ENCODE results near the gene IGSF21.

Gene IGSF21

GRCh38 chr1:18203645-18204044, 96.0 kb downstream of the IGSF21 start:
- H3K4me3 ChIP-seq (ENCODE audit: low read depth, low read length): no peak overlapping the region

- H3K4me3 ChIP-seq (ENCODE audit: low read depth, low read length): no peak overlapping the region
Measured at GRCh38 chr1:18204575-18204974, 97.0 kb downstream of the IGSF21 start.

- H3K4me3 ChIP-seq (ENCODE audit: low read depth, low read length): no peak overlapping the region
Measured at GRCh38 chr1:18205319-18205718, 97.7 kb downstream of the IGSF21 start.

- H3K4me3 ChIP-seq (ENCODE audit: low read depth, low read length): no peak overlapping the region
Measured at GRCh38 chr1:18211764-18212163, 104.2 kb downstream of the IGSF21 start.

- H3K4me3 ChIP-seq (ENCODE audit: low read depth, low read length): no peak overlapping the region
Measured at GRCh38 chr1:18217398-18218043, 109.9 kb downstream of the IGSF21 start.

GRCh38 chr1:18229625-18230024, 122.0 kb downstream of the IGSF21 start:
- H3K4me3 ChIP-seq (ENCODE audit: low read depth, low read length): no peak overlapping the region

- H3K4me3 ChIP-seq (ENCODE audit: low read depth, low read length): no peak overlapping the region
Measured at GRCh38 chr1:18230321-18230720, 122.7 kb downstream of the IGSF21 start.

- no peak overlapping the region for H3K4me3 ChIP-seq (ENCODE audit: low read depth, low read length)
Measured at GRCh38 chr1:18230840-18231239, 123.2 kb downstream of the IGSF21 start.

GRCh38 chr1:18232052-18232451, 124.5 kb downstream of the IGSF21 start:
- no peak overlapping the region for H3K4me3 ChIP-seq (ENCODE audit: low read depth, low read length)

GRCh38 chr1:18233176-18233864, 125.7 kb downstream of the IGSF21 start:
- H3K4me3 ChIP-seq (ENCODE audit: low read depth, low read length): no peak overlapping the region

- H3K4me3 ChIP-seq (ENCODE audit: low read depth, low read length): no peak overlapping the region
Measured at GRCh38 chr1:18234790-18235242, 127.2 kb downstream of the IGSF21 start.

- H3K4me3 ChIP-seq (ENCODE audit: low read depth, low read length): no peak overlapping the region
Measured at GRCh38 chr1:18237371-18237770, 129.8 kb downstream of the IGSF21 start.

- no peak overlapping the region for H3K4me3 ChIP-seq (ENCODE audit: low read depth, low read length)
Measured at GRCh38 chr1:18238190-18238589, 130.6 kb downstream of the IGSF21 start.

GRCh38 chr1:18239671-18240070, 132.1 kb downstream of the IGSF21 start:
- H3K4me3 ChIP-seq (ENCODE audit: low read depth, low read length): no peak overlapping the region

- no peak overlapping the region for H3K4me3 ChIP-seq (ENCODE audit: low read depth, low read length)
Measured at GRCh38 chr1:18240906-18241305, 133.3 kb downstream of the IGSF21 start.

GRCh38 chr1:18241891-18242290, 134.3 kb downstream of the IGSF21 start:
- no peak overlapping the region for H3K4me3 ChIP-seq (ENCODE audit: low read depth, low read length)

- H3K4me3 ChIP-seq (ENCODE audit: low read depth, low read length): no peak overlapping the region
Measured at GRCh38 chr1:18243503-18244175, 136.0 kb downstream of the IGSF21 start.

GRCh38 chr1:18244762-18245161, 137.2 kb downstream of the IGSF21 start:
- no peak overlapping the region for H3K4me3 ChIP-seq (ENCODE audit: low read depth, low read length)

- H3K4me3 ChIP-seq (ENCODE audit: low read depth, low read length): no peak overlapping the region
Measured at GRCh38 chr1:18245647-18246046, 138.0 kb downstream of the IGSF21 start.

GRCh38 chr1:18246543-18246942, 138.9 kb downstream of the IGSF21 start:
- H3K4me3 ChIP-seq (ENCODE audit: low read depth, low read length): no peak overlapping the region

GRCh38 chr1:18247151-18247550, 139.6 kb downstream of the IGSF21 start:
- H3K4me3 ChIP-seq (ENCODE audit: low read depth, low read length): no peak overlapping the region

- no peak overlapping the region for H3K4me3 ChIP-seq (ENCODE audit: low read depth, low read length)
Measured at GRCh38 chr1:18249631-18250030, 142.0 kb downstream of the IGSF21 start.

All from iPS-11a (cell line).